ENCODE measurements around the gene NAIP.
"Not testable (repeated sequence)": the region's sequence is repeated elsewhere in the genome, so short reads cannot be mapped to it uniquely, and the experiment has no call there.

The NAIP gene

GRCh38 chr5:71025289-71025953, at the start of gene NAIP:
Gene NAIP (minus strand): TSS chr5:71025339. CDS start chr5:71012915, 12,424 bp downstream.
- not testable (repeated sequence) for DNase-seq (ENCODE audit: extremely low read depth, low read depth); H3K4me3 ChIP-seq (replicated peaks; ENCODE audit: low read depth, low read length)

- DNase-seq (ENCODE audit: extremely low read depth, low read depth): not testable (repeated sequence)
Measured at GRCh38 chr5:71067262-71067928, 42.3 kb upstream of the NAIP start, which contains the start of gene GTF2H2. Gene GTF2H2 (minus strand): TSS chr5:71067676. CDS start chr5:71062763, 4,913 bp downstream.

GRCh38 chr5:71061322-71061721, 36.2 kb upstream of the NAIP start:
- not testable (repeated sequence) for H3K4me3 ChIP-seq (replicated peaks; ENCODE audit: low read depth, low read length); DNase-seq (ENCODE audit: extremely low read depth, low read depth)

More at GRCh38 chr5:71067262-71067928, 42.3 kb upstream of the NAIP start, which contains the start of gene GTF2H2:
- not testable (repeated sequence) for H3K4me3 ChIP-seq (replicated peaks; ENCODE audit: low read depth, low read length)

GRCh38 chr5:71059426-71059825, 34.3 kb upstream of the NAIP start:
- DNase-seq (ENCODE audit: extremely low read depth, low read depth); H3K4me3 ChIP-seq (replicated peaks; ENCODE audit: low read depth, low read length): not testable (repeated sequence)

- not testable (repeated sequence) for DNase-seq (ENCODE audit: extremely low read depth, low read depth)
Measured at GRCh38 chr5:71044808-71045207, 19.7 kb upstream of the NAIP start.

GRCh38 chr5:71044128-71044527, 19.0 kb upstream of the NAIP start:
- H3K4me3 ChIP-seq (replicated peaks; ENCODE audit: low read depth, low read length); DNase-seq (ENCODE audit: extremely low read depth, low read depth): not testable (repeated sequence)

More at GRCh38 chr5:71044808-71045207, 19.7 kb upstream of the NAIP start:
- not testable (repeated sequence) for H3K4me3 ChIP-seq (replicated peaks; ENCODE audit: low read depth, low read length)

- H3K4me3 ChIP-seq (replicated peaks; ENCODE audit: low read depth, low read length); DNase-seq (ENCODE audit: extremely low read depth, low read depth): not testable (repeated sequence)
Measured at GRCh38 chr5:71031046-71031776, 6.1 kb upstream of the NAIP start.

GRCh38 chr5:71020643-71021042, 4.5 kb downstream of the NAIP start:
- DNase-seq (ENCODE audit: extremely low read depth, low read depth); H3K4me3 ChIP-seq (replicated peaks; ENCODE audit: low read depth, low read length): not testable (repeated sequence)

- H3K4me3 ChIP-seq (replicated peaks; ENCODE audit: low read depth, low read length); DNase-seq (ENCODE audit: extremely low read depth, low read depth): not testable (repeated sequence)
Measured at GRCh38 chr5:71018376-71019005, 6.6 kb downstream of the NAIP start.

- TF ChIP-seq CTCF (IDR thresholded peaks at IDR 0.05; ENCODE audit: low read depth, low read length, missing control alignments): no peak
- no peak for DNase-seq (ENCODE audit: extremely low read depth, low read depth)
- no peak overlapping the region for H3K4me3 ChIP-seq (replicated peaks; ENCODE audit: low read depth, low read length)
Measured at GRCh38 chr5:71014176-71014575, 11.0 kb downstream of the NAIP start.

GRCh38 chr5:71013575-71013974, 11.6 kb downstream of the NAIP start:
- no peak for TF ChIP-seq CTCF (IDR thresholded peaks at IDR 0.05; ENCODE audit: low read depth, low read length, missing control alignments)

More at GRCh38 chr5:71013575-71013974, 11.6 kb downstream of the NAIP start:
- no peak for DNase-seq (ENCODE audit: extremely low read depth, low read depth)
- H3K4me3 ChIP-seq (replicated peaks; ENCODE audit: low read depth, low read length): no peak overlapping the region
